Gastroesophageal sphincter (tissue), 4 donors: ENCODE data around the gene CACNG4. TPM values are rescaled to one million over a fixed set of nuclear protein-coding genes. Genes with fewer than 3 reads are reported as not detected.

Source experiments
- ATAC-seq: fragments of 150-250 bp; one replicate; pipeline ENCODE4 v1.9.1; 2016; ENCODE audit warnings: mild to moderate bottlenecking, moderate library complexity
- H3K27ac ChIP-seq, 4 donors: fragments of 200-600 bp; sonication (generic) in 3 of 4; 1 replicate in 3 of 4; 2 replicates in 1 of 4; pipeline ENCODE4 v1.5.1; 2016 to 2019
- H3K27me3 ChIP-seq: fragments of 200-600 bp; sonication (generic); one replicate; pipeline ENCODE4 v1.5.1; 2019
- H3K36me3 ChIP-seq, 2 donors: fragments of 200-600 bp; sonication (generic); one replicate each; pipeline ENCODE4 v1.5.1; 2019; ENCODE audit warnings: control low read depth in 1 of 2
- H3K4me1 ChIP-seq, 3 donors: fragments of 200-600 bp; sonication (generic); 1 replicate in 2 of 3; 2 replicates in 1 of 3; pipeline ENCODE4 v1.5.1; 2016 to 2019; ENCODE audit warnings: control low read depth in 2 of 3
- H3K4me3 ChIP-seq, 2 donors: fragments of 200-600 bp; sonication (generic); one replicate each; pipeline ENCODE4 v1.5.1; 2019; ENCODE audit warnings: mild to moderate bottlenecking in 1 of 2, moderate library complexity in 1 of 2
- H3K9me3 ChIP-seq, 3 donors: fragments of 200-600 bp; sonication (generic); one replicate each; pipeline ENCODE4 v1.5.1; 2017 to 2019; ENCODE audit warnings: control low read depth in 2 of 3
- EP300 ChIP-seq: sonication (generic); formaldehyde crosslinking; IDR thresholded peaks from one replicate; pipeline ENCODE4 v1.6.1; 2017; ENCODE audit warnings: antibody characterized with exemption, mild to moderate bottlenecking
- POLR2A ChIP-seq, 2 donors: fragments of 450-650 bp; IDR thresholded peaks; one replicate each; pipeline ENCODE4 v1.6.1; 2017; ENCODE audit warnings: antibody characterized with exemption in 2 of 2, mild to moderate bottlenecking in 2 of 2, moderate library complexity in 1 of 2
- POLR2AphosphoS5 ChIP-seq: sonication (generic); formaldehyde crosslinking; IDR thresholded peaks from one replicate; pipeline ENCODE4 v1.6.1; 2017; ENCODE audit warnings: antibody characterized with exemption
- WGBS, 2 donors: methylation state at CpG; one replicate each; pipeline ENCODE4 v1.1.5; 2018; ENCODE audit warnings: low coverage in 1 of 2; 5-methylcytosine and 5-hydroxymethylcytosine counted together
- total RNA-seq, 4 donors: library from RNA; depleted of rRNA; stranded (reverse); fragments of >200 nt; gene quantifications; one replicate each; pipeline ENCODE4 v1.1.0, GENCODE V29; 2016
- TF ChIP-seq, protein P1 (sequence below), 4 experiments: fragments of 200-600 bp in 2 of 4; fragments of 450-650 bp in 2 of 4; sonication (generic) in 1 of 4; IDR thresholded peaks; one replicate each; pipeline ENCODE4 v1.5.1; 2017 to 2019; ENCODE audit warnings: antibody characterized with exemption in 4 of 4, mild to moderate bottlenecking in 2 of 4, moderate library complexity in 2 of 4

The CACNG4 gene
- total RNA-seq, 4 donors from 2014 or later = 0.13 to 13.5 (median 2.1) TPM; not detected in 1

DNA sequence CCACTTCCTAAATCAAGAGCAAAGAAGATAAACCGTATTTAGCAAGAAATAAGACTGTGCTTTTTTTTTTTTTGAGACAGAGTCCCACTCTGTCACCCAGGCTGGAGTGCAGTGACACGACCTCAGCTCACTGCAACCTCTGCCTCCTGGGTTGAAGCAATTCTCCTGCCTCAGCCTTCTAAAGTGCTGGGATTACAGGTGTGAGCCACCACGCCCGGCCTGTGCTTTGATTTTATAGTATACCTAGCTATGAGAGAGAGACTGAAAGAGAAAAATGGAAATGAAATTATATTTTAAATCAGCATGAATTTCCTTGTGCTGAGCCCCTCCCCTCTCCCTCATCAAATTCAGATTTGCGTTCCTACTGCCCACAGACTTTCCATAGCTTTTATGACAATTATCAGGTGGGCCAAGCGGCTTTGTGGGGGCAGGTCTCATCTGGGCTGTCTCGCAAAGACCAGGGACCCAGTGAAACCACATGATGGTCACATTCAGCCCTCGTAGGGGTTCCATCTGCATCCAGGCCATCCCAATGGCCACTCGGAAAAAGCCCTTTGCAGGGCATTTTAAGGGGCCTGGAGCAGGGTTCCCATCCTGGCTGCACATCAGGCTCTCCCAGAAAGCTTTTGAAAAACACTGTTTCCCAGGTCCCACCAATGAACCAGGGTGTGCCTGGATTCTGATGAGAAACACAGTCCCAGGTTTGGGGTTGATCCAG, 88.4 kb downstream of the CACNG4 start:
- 85 to 93% methylated on average over 5 to 8 of the region's 9 CpGs for WGBS, 2 donors
- Histone ChIP-seq H3K27me3 (no peaks in the 10 kb centered on the region), H3K9me3 (peaks cover 0 to 23% (median 2%) of the 10 kb centered on the region in 3 donors), H3K4me3 (no peak overlapping the region), H3K27ac (no peak overlapping the region), H3K4me1 (no peaks in the 10 kb centered on the region), H3K36me3 (no peaks in the 10 kb centered on the region)
- TF ChIP-seq POLR2A (IDR thresholded peaks at IDR 0.05) = no peak
- TF ChIP-seq EP300 = no peak
- TF ChIP-seq, protein P1, sequence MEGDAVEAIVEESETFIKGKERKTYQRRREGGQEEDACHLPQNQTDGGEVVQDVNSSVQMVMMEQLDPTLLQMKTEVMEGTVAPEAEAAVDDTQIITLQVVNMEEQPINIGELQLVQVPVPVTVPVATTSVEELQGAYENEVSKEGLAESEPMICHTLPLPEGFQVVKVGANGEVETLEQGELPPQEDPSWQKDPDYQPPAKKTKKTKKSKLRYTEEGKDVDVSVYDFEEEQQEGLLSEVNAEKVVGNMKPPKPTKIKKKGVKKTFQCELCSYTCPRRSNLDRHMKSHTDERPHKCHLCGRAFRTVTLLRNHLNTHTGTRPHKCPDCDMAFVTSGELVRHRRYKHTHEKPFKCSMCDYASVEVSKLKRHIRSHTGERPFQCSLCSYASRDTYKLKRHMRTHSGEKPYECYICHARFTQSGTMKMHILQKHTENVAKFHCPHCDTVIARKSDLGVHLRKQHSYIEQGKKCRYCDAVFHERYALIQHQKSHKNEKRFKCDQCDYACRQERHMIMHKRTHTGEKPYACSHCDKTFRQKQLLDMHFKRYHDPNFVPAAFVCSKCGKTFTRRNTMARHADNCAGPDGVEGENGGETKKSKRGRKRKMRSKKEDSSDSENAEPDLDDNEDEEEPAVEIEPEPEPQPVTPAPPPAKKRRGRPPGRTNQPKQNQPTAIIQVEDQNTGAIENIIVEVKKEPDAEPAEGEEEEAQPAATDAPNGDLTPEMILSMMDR (IDR thresholded peaks at IDR 0.05) = no peak
- TF ChIP-seq POLR2AphosphoS5 = no peak
- ATAC-seq = no peak

DNA sequence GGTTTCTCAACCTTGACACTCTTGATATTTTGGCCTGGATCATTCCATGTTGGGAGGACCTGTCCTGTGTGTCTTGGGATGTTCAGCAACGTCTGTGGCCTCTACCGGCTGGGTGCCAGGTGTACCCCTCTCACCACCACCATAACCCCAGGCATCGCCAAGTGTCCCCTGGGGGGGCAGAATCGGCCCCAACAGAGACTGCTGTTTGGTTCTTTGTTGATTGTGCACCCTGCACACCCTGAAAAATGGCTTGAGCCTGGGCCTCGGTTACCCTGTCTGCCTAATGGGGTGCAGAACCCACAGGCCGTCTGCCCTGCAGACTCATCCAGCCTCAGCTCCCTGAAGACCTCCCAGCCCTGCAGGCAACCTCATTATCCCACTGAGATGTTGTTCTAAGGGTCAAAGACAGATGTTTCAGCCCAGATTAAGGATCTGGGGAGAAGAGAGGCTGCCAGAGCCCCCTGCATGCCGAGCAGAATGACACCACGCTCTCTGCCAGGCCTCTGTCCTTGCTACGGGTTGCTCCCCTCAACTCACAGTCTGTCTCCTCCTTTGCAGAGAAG, 89.0 kb downstream of the CACNG4 start:
- WGBS, 2 donors = 60% methylated on average over 1 of the region's 9 CpGs; no CpG with 5 or more reads in 1 of the 2 donors
- TF ChIP-seq POLR2AphosphoS5 (no peak), POLR2A (IDR thresholded peaks at IDR 0.05) (no peak), EP300 (no peak)
- TF ChIP-seq, protein P1 (IDR thresholded peaks at IDR 0.05) = no peak
- no peak overlapping the region for H3K4me3 ChIP-seq
- no peaks in the 10 kb centered on the region for H3K4me1 ChIP-seq
- H3K36me3 ChIP-seq = no peaks in the 10 kb centered on the region
- peaks cover 0 to 17% (median 2%) of the 10 kb centered on the region in 3 donors for H3K9me3 ChIP-seq
- no peaks in the 10 kb centered on the region for H3K27me3 ChIP-seq
- H3K27ac ChIP-seq = no peak overlapping the region
- no peak for ATAC-seq

DNA sequence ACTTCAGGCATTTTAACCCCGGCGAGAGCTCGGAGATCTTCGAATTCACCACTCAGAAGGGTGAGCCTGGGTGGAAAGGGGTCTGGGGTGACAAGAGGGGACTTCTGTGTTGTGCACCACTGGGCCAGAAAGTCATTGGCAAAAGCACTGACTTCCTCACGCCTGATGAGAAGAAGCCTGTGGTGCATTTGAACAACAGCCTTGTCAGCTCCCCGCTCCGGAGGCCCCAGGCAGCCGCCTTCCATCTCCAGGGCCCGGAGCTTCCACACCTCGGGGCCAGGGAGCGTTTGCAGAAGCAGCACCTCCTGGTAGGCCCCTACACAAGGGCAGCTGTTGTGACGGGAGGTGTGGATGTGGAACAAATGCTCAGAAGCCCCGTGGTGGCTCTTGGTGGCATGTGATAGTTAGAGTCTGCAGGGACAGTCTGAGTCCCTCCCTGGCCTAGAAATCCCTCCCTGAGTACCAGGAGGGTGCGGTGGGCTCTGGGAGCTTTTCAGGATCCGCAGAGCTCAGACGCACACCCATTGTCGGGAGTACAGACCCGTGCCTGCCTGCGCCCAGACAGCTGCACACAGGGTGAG, 89.6 kb downstream of the CACNG4 start:
- H3K9me3 ChIP-seq = peaks cover 0 to 11% (median 0%) of the 10 kb centered on the region in 3 donors
- no peak overlapping the region for H3K27ac ChIP-seq
- no peaks in the 10 kb centered on the region for H3K27me3 ChIP-seq
- no peak for ATAC-seq
- no peak overlapping the region for H3K4me3 ChIP-seq
- no peaks in the 10 kb centered on the region for H3K4me1 ChIP-seq
- H3K36me3 ChIP-seq = no peaks in the 10 kb centered on the region
- no peak for TF ChIP-seq POLR2A (IDR thresholded peaks at IDR 0.05)
- no peak for TF ChIP-seq POLR2AphosphoS5
- TF ChIP-seq, protein P1 (IDR thresholded peaks at IDR 0.05) = no peak
- TF ChIP-seq EP300 = no peak
- WGBS, 2 donors = no CpG with 5 or more reads among the region's 19 CpGs

- 67 to 78% methylated on average over 1 to 5 of the region's 5 CpGs for WGBS, 2 donors
Observed at GRCh38 chr17:67054608-67055007, 90.1 kb downstream of the CACNG4 start.

More at GRCh38 chr17:67054608-67055007, 90.1 kb downstream of the CACNG4 start:
- no peaks in the 10 kb centered on the region for H3K4me1 ChIP-seq
- no peak for ATAC-seq
- H3K9me3 ChIP-seq = peaks cover 0 to 6% (median 0%) of the 10 kb centered on the region in 3 donors
- no peaks in the 10 kb centered on the region for H3K27me3 ChIP-seq
- H3K4me3 ChIP-seq = no peak overlapping the region
- H3K27ac ChIP-seq = no peak overlapping the region
- H3K36me3 ChIP-seq = no peaks in the 10 kb centered on the region
- TF ChIP-seq, protein P1 (IDR thresholded peaks at IDR 0.05) = no peak
- TF ChIP-seq EP300 = no peak
- no peak for TF ChIP-seq POLR2A (IDR thresholded peaks at IDR 0.05)
- no peak for TF ChIP-seq POLR2AphosphoS5
